Measurements from ENCODE around the gene ZSCAN18.

The ZSCAN18 gene

GRCh38 chr19:58096884-58097283 lies 1.1 kb downstream of the ZSCAN18 start:
- FAIRE-seq = no peak
- DNase-seq (ENCODE audit: insufficient read length, low spot score) = no peak
- TF ChIP-seq CTCF (IDR thresholded peaks at IDR 0.05; ENCODE audit: insufficient read depth, missing control alignments) = no peak

GRCh38 chr19:58095328-58095727 lies 2.7 kb downstream of the ZSCAN18 start:
- no peak for TF ChIP-seq CTCF (IDR thresholded peaks at IDR 0.05; ENCODE audit: insufficient read depth, missing control alignments)
- no peak for FAIRE-seq
- no peak for DNase-seq (ENCODE audit: insufficient read length, low spot score)

- FAIRE-seq = no peak
- no peak for TF ChIP-seq CTCF (IDR thresholded peaks at IDR 0.05; ENCODE audit: insufficient read depth, missing control alignments)
- no peak for DNase-seq (ENCODE audit: insufficient read length, low spot score)
Measured at GRCh38 chr19:58093071-58093470, 5.0 kb downstream of the ZSCAN18 start.

DNA sequence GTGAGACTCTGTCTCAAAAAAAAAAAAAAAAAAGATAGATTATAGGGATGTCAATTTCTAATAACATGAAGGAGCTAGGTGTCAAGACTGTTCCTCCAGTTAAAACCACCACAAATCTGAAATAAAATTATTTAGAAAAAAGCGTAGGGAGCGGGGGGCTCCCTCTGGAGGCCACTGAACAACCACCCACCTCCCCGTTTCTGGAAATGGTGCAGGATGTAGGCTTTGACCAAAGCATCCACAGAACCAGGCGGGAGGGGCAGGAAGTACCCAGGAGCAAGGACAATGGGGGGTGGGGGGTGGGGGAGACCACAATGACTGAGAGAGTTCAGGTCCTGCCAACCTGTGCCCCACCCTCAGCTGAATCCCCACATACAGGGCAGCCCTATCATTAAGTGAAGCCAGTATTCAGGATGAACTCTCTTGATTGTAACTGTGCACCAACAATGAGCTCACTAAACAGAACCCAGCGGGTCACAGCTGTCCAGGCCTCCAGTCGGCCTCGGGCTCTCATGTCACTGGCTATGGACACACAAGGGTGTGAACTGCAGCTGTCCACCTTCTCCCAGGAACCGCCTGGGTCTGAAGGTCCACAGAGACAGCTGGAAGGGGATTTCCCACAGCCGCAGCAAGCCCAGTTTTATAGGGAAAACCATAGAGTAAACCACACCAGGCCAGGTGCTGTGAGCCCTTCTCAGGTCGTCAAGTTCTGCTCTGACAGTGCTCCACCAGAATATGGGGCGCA lies 6.6 kb downstream of the ZSCAN18 start:
- DNase-seq (ENCODE audit: insufficient read length, low spot score) (no peak), FAIRE-seq (no peak)
- no peak for TF ChIP-seq CTCF (IDR thresholded peaks at IDR 0.05; ENCODE audit: insufficient read depth, missing control alignments)

DNA sequence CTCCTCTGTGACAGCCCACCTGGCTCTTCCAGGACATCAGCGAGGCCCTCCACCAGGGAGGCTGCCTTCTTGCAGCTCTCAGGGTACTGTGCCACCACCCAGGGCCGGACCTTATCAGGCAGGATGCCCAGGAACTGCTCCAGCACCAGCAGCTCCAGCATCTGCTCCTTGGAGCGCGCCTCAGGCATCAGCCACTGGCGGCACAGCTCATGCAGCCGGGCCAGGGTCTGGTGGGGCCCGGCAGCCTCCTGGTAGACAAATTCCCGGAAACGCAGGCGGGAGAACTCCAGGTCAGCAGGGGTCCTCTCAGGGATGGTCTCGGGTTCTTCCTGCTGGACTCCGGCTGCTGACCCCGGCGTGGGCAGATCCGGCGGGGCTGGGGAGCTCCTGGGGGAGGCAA lies 8.2 kb downstream of the ZSCAN18 start:
- FAIRE-seq = no peak

GRCh38 chr19:58088521-58089052 lies 9.4 kb downstream of the ZSCAN18 start:
- TF ChIP-seq CTCF (IDR thresholded peaks at IDR 0.05; ENCODE audit: insufficient read depth, missing control alignments) = no peak
- FAIRE-seq (no peak), DNase-seq (ENCODE audit: insufficient read length, low spot score) (no peak)

More for the DNA sequence above, 8.2 kb downstream of the ZSCAN18 start:
- DNase-seq (ENCODE audit: insufficient read length, low spot score) = no peak
- no peak for TF ChIP-seq CTCF (IDR thresholded peaks at IDR 0.05; ENCODE audit: insufficient read depth, missing control alignments)
